Stimulated activated effector memory CD8-positive, alpha-beta T cell treated with anti-CD3 and anti-CD28 coated beads, Interleukin-12 subunit alpha, Interleukin-12 subunit beta, amount 100 ng/mL, for 72 hours (primary cell): ENCODE measurements around the gene PLA2G6.
A peak's percentile ranks its signal among the peaks of the same experiment; 100 is the strongest.

Experiments used
- ATAC-seq: fragments of 150-1000 bp; cut with Tn5 transposase; 2 replicates; pipeline ENCODE4 v1.10.0; 2021
- DNase-seq, 2 donors: peaks; one replicate each; pipeline ENCODE4 v3.0.0; 2021 to 2022; ENCODE audit warnings: low spot score in 2 of 2
- H3K27ac Mint-ChIP-seq: one replicate; pipeline ENCODE4 v1.8.0; 2022; ENCODE audit warnings: mild to moderate bottlenecking, mixed read lengths
- H3K36me3 Mint-ChIP-seq: one replicate; pipeline ENCODE4 v1.8.0; 2022; ENCODE audit warnings: mild to moderate bottlenecking, mixed read lengths
- H3K4me1 Mint-ChIP-seq: one replicate; pipeline ENCODE4 v1.8.0; 2022; ENCODE audit warnings: mixed read lengths
- H3K4me3 Mint-ChIP-seq: one replicate; pipeline ENCODE4 v1.8.0; 2022; ENCODE audit warnings: mild to moderate bottlenecking, mixed read lengths
- H3K9me3 Mint-ChIP-seq: one replicate; pipeline ENCODE4 v1.8.0; 2022; ENCODE audit warnings: mixed read lengths

Gene PLA2G6

GRCh38 chr22:38181453-38182200 is at the start of gene PLA2G6:
Gene PLA2G6 (minus strand): TSS chr22:38181830. CDS start chr22:38169426, 12,404 bp downstream.
- peaks cover 48% of the 10 kb centered on the region for H3K4me1 Mint-ChIP-seq
- H3K4me3 Mint-ChIP-seq: peak within 1 kb of the TSS; percentile 98
- H3K27ac Mint-ChIP-seq: peak within 1 kb of the TSS; percentile 99
- peaks cover 30% of the 10 kb centered on the region for H3K36me3 Mint-ChIP-seq
- no peaks in the 10 kb centered on the region for H3K9me3 Mint-ChIP-seq
- DNase-seq: peak; percentile 96 to 99
- ATAC-seq: peak; percentile 89

GRCh38 chr22:38230916-38231315 is 49.3 kb upstream of the PLA2G6 start:
- peak overlapping the region; percentile 90 for H3K27ac Mint-ChIP-seq
- no peak overlapping the region for H3K4me3 Mint-ChIP-seq
- no peak for DNase-seq

GRCh38 chr22:38230108-38230825 is 48.6 kb upstream of the PLA2G6 start:
- Mint-ChIP-seq H3K4me3 (no peak overlapping the region), H3K9me3 (no peaks in the 10 kb centered on the region), H3K4me1 (peaks cover 28% of the 10 kb centered on the region), H3K36me3 (peaks cover 22% of the 10 kb centered on the region), H3K27ac (peak overlapping the region; percentile 90)
- ATAC-seq (peak; percentile 56), DNase-seq (no peak)

More at GRCh38 chr22:38230916-38231315, 49.3 kb upstream of the PLA2G6 start:
- peaks cover 25% of the 10 kb centered on the region for H3K4me1 Mint-ChIP-seq
- H3K36me3 Mint-ChIP-seq: peaks cover 22% of the 10 kb centered on the region
- no peak for ATAC-seq
- no peaks in the 10 kb centered on the region for H3K9me3 Mint-ChIP-seq

- H3K4me3 Mint-ChIP-seq: peak overlapping the region; percentile 25
- peaks cover 29% of the 10 kb centered on the region for H3K4me1 Mint-ChIP-seq
- no peaks in the 10 kb centered on the region for H3K9me3 Mint-ChIP-seq
- DNase-seq (no peak), ATAC-seq (peak; percentile 82)
- H3K36me3 Mint-ChIP-seq: peaks cover 24% of the 10 kb centered on the region
- peak overlapping the region; percentile 87 for H3K27ac Mint-ChIP-seq
Observed at GRCh38 chr22:38228873-38229740, 47.5 kb upstream of the PLA2G6 start.

- H3K27ac Mint-ChIP-seq: peak overlapping the region; percentile 87
- no peak for DNase-seq
Observed at GRCh38 chr22:38228326-38228872, 46.8 kb upstream of the PLA2G6 start.

GRCh38 chr22:38226853-38227649 is 45.4 kb upstream of the PLA2G6 start:
- no peak overlapping the region for H3K4me3 Mint-ChIP-seq
- peak overlapping the region; percentile 58 for H3K27ac Mint-ChIP-seq
- H3K4me1 Mint-ChIP-seq: peaks cover 40% of the 10 kb centered on the region
- DNase-seq (no peak), ATAC-seq (no peak)
- H3K9me3 Mint-ChIP-seq: no peaks in the 10 kb centered on the region
- peaks cover 31% of the 10 kb centered on the region for H3K36me3 Mint-ChIP-seq

More at GRCh38 chr22:38228326-38228872, 46.8 kb upstream of the PLA2G6 start:
- Mint-ChIP-seq H3K4me1 (peaks cover 29% of the 10 kb centered on the region), H3K4me3 (peak overlapping the region; percentile 25), H3K9me3 (no peaks in the 10 kb centered on the region), H3K36me3 (peaks cover 31% of the 10 kb centered on the region)
- ATAC-seq: no peak

- DNase-seq: no peak
- ATAC-seq: no peak
- H3K36me3 Mint-ChIP-seq: peaks cover 33% of the 10 kb centered on the region
- H3K27ac Mint-ChIP-seq: peak overlapping the region; percentile 94
- peaks cover 36% of the 10 kb centered on the region for H3K4me1 Mint-ChIP-seq
- H3K9me3 Mint-ChIP-seq: no peaks in the 10 kb centered on the region
- no peak overlapping the region for H3K4me3 Mint-ChIP-seq
Observed at GRCh38 chr22:38223289-38223960, 41.8 kb upstream of the PLA2G6 start.

- Mint-ChIP-seq H3K27ac (peak overlapping the region; percentile 94), H3K9me3 (no peaks in the 10 kb centered on the region), H3K4me1 (peaks cover 39% of the 10 kb centered on the region), H3K36me3 (peaks cover 40% of the 10 kb centered on the region), H3K4me3 (no peak overlapping the region)
- ATAC-seq: no peak
- no peak for DNase-seq
Observed at GRCh38 chr22:38222797-38223119, 41.1 kb upstream of the PLA2G6 start.

- Mint-ChIP-seq H3K9me3 (no peaks in the 10 kb centered on the region), H3K27ac (peak overlapping the region; percentile 94), H3K36me3 (peaks cover 44% of the 10 kb centered on the region), H3K4me1 (peaks cover 40% of the 10 kb centered on the region), H3K4me3 (no peak overlapping the region)
- DNase-seq (no peak), ATAC-seq (no peak)
Observed at GRCh38 chr22:38221908-38222796, 40.5 kb upstream of the PLA2G6 start.

GRCh38 chr22:38221407-38221806 is 39.8 kb upstream of the PLA2G6 start:
- peaks cover 40% of the 10 kb centered on the region for H3K4me1 Mint-ChIP-seq
- DNase-seq (no peak), ATAC-seq (no peak)
- H3K36me3 Mint-ChIP-seq: peaks cover 43% of the 10 kb centered on the region
- H3K9me3 Mint-ChIP-seq: no peaks in the 10 kb centered on the region
- peak overlapping the region; percentile 94 for H3K27ac Mint-ChIP-seq
- H3K4me3 Mint-ChIP-seq: no peak overlapping the region

GRCh38 chr22:38220653-38221386 is 39.2 kb upstream of the PLA2G6 start:
- H3K27ac Mint-ChIP-seq: peak overlapping the region; percentile 94
- ATAC-seq: no peak

GRCh38 chr22:38220163-38220562 is 38.5 kb upstream of the PLA2G6 start:
- Mint-ChIP-seq H3K36me3 (peaks cover 54% of the 10 kb centered on the region), H3K27ac (peak overlapping the region; percentile 94), H3K4me1 (peaks cover 42% of the 10 kb centered on the region), H3K4me3 (no peak overlapping the region), H3K9me3 (no peaks in the 10 kb centered on the region)
- no peak for ATAC-seq
- DNase-seq: no peak

More at GRCh38 chr22:38220653-38221386, 39.2 kb upstream of the PLA2G6 start:
- no peak overlapping the region for H3K4me3 Mint-ChIP-seq
- no peak for DNase-seq
- H3K9me3 Mint-ChIP-seq: no peaks in the 10 kb centered on the region
- peaks cover 47% of the 10 kb centered on the region for H3K36me3 Mint-ChIP-seq
- H3K4me1 Mint-ChIP-seq: peaks cover 40% of the 10 kb centered on the region
